Measurements from ENCODE around the gene TM9SF2. TPM values are rescaled to one million over a fixed set of nuclear protein-coding genes. Genes with fewer than 3 reads are reported as not detected.

Gene TM9SF2
- total RNA-seq, 1 donor from 2014 or later = 125 TPM

DNA sequence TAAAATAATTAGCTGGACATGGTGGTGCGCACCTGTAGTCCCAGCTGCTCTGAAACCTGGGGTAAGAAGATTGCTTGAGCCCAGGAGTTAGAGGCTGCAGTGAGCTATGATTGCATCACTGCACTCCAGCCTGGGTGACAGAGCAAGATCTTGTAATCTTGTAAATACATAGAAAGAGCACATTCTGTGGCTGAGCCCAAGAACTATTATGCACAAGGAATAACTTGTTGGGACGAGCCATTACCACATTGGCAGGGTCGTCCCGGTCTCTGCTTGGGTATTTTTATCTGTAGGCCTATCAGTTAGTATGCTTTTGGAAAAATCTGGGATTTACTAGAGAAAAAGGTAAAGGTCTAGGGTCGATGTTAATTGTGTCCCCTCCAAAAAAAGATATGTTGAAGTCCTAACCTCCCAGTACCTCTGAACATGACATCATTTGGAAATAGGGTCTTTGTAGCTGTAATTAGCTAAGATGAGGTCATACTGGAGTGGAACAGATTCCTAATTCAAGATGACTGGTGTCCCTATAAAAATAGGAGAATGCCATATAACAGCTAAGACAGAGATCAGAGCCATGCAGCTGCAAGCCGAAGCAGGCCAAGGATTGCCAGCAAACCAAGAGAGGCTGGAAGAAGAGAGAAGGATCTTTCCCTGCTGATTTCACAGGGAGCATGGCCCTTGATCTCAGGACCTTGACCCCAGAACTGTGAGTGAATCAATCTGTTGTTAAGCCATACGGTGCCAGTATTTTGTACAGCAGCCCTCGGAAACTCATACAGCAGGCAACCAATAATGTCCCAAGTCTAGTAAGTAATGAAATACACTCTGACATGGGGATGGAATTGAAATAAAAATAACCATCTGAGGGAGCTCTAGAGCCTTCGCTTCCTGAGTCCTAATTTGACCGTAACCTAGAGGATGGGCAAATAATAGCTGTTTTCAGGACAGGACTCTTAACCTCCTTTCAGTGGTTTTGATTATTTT is 77.0 kb downstream of the TM9SF2 start:
- DNase-seq (ENCODE audit: low spot score) = no peak

DNA sequence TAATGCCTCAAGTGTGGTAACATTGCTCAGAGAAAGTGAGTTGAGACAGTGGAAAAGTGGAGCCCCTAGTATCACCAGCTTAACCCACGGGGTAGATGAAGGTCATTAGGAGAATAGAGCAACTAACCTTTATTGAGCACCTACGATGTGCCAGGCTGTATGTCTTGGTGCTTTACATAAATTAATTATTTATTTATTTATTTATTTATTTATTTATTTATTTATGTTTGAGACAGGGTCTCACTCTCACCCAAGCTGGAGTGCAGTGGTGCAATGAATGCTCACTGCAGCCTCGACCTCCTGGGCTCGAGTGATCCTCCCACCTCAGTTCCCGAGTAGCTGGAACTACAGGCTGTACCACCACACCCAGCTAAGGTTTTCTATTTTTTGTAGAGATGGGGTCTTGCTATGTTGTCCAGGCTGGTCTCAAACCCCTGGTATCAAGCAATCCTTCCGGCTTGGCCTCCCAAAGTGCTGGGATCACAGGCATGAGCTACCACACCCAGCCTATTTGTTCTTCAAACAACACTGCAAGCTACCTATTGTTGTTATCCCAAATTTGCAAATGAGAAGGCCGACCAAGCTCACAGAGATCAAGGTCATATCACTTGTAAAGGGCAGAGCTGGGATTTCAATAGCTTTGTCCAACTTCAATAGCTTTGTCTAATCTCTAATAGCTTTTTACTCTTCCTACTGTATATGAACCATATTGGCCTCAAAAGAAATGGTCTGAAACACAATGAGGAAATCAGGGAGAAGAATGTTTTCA is 79.4 kb downstream of the TM9SF2 start:
- no peak for DNase-seq (ENCODE audit: low spot score)

DNA sequence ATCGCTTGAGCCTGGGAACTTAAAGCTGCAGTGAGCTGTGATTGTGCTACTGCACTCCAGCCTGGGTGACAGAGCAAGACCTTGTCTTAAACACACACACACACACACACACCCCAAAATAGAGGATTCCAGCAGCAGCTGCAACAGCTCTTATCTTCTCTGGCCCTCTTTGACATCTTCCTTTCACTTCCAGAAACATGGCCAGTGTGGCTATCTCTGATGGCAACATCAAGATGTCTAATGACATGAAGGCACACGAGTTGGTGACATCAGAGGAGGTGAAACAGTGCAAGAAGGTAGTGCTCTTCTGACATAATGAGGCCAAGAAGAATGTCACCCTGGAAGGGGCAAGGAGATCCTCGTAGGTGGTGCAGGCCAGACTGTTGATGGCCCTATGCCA is 81.2 kb downstream of the TM9SF2 start:
- no peak for DNase-seq (ENCODE audit: low spot score)

DNA sequence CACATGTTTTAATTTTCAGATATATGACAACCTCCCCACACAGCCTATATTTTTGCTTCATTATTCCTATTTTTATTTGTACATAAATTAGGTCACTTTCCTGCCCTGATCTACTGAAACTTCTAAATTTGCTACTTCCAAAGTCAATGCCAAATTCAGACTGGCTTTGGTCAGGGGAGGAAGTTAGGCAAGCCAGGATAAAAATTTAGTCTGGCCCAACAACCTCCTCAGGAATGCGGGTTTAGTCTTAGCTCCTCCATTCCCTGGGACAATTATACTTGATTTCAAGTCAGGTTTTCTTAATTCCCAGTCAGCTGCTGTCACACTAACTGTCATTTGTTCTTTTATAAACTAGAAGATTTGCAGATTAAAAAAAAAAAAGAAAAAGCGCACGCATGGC is 84.3 kb downstream of the TM9SF2 start:
- DNase-seq (ENCODE audit: low spot score) = no peak

- no peak for DNase-seq (ENCODE audit: low spot score)
Measured at GRCh38 chr13:99587021-99587420, 85.7 kb downstream of the TM9SF2 start.

DNA sequence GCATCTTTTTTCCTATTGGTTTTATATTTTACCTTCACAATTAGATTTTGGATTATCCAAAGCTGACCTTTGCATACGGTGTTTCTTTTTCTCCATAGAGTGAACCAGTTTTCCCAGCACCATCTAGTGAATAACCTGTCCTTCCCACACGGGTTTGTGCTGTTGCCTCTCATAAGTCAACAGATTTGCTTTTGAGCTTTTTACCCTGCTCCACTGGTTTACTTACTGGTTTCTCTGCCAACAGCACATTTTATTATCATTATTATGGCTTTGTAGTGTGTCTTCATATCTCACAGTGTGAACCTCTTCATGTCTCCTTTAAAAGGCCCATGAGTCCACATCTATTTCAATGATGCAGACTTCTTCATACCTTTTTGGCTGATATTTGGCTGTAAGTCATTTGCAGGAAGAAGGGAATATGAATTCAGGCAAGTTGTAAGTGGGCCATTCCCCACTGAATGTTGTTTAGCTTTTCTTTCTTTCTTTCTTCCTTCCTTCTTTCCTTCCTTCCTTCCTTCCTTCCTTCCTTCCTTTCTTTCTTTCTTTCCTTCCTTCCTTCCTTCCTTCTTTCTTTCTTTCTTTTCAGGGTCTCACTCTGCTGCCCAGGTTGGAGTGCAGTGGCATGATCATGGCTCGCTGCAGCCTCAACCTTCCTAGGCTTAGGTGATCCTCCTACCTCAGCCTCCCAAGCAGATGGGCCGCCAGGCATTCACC is 86.8 kb downstream of the TM9SF2 start:
- no peak for DNase-seq (ENCODE audit: low spot score)

- DNase-seq (ENCODE audit: low spot score) = no peak
Measured at GRCh38 chr13:99589575-99589974, 88.3 kb downstream of the TM9SF2 start.

- DNase-seq (ENCODE audit: low spot score) = peak; percentile 32
Measured at GRCh38 chr13:99590519-99591011, 89.3 kb downstream of the TM9SF2 start.

GRCh38 chr13:99596180-99596579 is 94.9 kb downstream of the TM9SF2 start:
- DNase-seq (ENCODE audit: low spot score) = no peak

DNA sequence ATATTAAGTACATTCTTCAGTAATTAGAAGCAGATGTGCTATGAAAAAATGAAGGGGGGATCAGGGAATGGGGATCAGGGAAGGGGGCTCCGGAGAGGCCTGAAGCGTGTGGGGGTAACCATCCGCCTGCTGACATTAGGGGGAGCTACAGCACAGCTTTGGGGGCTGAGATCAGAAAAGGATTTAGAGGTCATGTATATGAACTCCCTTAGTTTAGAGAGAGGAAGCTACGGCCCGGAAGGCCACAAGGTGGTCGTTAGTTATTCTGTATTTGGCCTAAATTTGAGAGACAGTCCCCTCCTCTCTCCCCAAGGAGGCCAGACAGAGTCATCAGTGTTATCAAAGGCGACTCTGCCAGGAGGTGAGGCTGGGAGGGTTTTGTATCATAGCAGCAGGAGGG is 99.0 kb downstream of the TM9SF2 start:
- DNase-seq (ENCODE audit: low spot score) = no peak

GRCh38 chr13:99601535-99601934 is 100.3 kb downstream of the TM9SF2 start:
- DNase-seq (ENCODE audit: low spot score) = no peak

GRCh38 chr13:99604636-99605035 is 103.4 kb downstream of the TM9SF2 start:
- DNase-seq (ENCODE audit: low spot score) = no peak

GRCh38 chr13:99605420-99606323 is 104.4 kb downstream of the TM9SF2 start:
- no peak for DNase-seq (ENCODE audit: low spot score)

GRCh38 chr13:99606324-99607066 is 105.2 kb downstream of the TM9SF2 start, which contains the start of gene CLYBL:
TSS of gene CLYBL (plus strand) at chr13:99606690.
- peak; percentile 83 for DNase-seq (ENCODE audit: low spot score)

DNA sequence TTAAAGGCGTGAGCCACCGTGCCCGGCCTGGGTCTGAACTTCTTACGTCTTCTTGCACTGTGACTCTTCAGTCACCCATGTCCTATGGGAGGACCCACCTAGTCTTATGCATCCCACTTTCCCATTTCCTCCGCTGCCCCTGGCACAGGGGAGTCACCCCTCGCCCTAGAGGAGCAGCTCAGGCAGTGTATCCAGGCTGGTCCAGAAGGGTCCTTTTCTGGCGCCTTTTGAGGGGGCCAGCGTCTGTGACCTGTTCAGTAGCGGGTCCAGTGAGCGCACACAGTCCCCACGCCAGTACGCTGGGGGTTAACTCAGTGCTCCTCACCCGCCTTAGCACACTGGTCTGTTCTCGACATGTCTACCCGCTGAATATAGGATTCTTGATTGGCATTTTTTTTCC is 107.1 kb downstream of the TM9SF2 start:
- DNase-seq (ENCODE audit: low spot score) = no peak

DNA sequence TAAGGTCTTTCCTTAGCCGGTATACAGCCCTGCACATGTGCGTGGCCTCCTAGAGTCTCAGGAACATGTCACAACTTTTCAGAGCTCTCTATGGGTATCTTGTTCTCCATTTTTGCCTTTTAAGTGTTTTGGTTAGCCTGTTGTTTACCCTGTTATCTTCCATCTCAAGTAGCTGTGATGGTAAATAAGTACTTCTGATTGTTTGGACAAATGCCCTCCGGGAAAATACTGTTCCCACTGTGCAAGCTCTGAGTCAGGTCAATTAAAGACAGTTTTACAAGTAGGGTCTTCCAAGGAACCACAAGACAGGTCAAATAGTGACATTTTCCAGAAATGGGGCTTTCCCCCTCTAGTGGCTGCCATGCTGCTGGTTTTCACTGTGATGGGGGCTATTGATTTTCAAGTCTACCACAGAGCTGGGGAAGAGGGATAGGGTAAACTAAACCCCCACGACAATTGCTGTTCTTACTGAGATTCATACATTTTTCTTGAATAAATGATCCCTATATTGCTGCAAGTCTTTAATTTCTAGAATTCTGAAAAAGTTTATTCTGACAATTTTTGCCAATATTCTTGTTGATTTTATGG is 109.5 kb downstream of the TM9SF2 start:
- DNase-seq (ENCODE audit: low spot score) = no peak

Data from umbilical cord (tissue), 2 donors.